ENCODE data around the gene ZNF236. TPM values are rescaled to one million over a fixed set of nuclear protein-coding genes. Genes with fewer than 3 reads are reported as not detected.

ZNF236 gene
- total and polyA plus RNA-seq, 2 of the 13 experiments (the other 11 are each of a cell fraction or from before 2014, with no cell fraction given) = 3.0 to 7.2 TPM

DNA sequence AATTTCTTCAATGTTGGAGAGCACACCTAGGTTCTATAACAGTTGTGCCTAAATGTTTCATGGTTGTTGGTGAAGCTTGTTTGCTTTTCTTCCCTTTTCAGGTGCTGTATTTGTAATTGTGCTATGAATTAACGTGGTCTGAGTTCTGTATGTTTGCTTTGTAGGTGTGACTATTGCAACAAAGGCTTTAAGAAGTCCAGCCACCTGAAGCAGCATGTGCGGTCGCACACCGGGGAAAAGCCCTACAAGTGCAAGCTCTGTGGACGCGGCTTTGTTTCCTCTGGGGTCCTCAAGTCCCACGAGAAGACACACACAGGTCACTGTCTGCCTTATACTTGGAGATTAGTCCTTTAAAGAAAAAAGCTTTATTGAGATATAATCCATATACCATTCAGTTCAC, 91.2 kb downstream of the ZNF236 start:
- in situ Hi-C loops (cut with HindIII; ENCODE audit: extremely low pct_ligation_motif_present, low pct_unique_long_range_greater_than_20kb) = no loop called here
- 88% methylated on average over 5 of the region's 7 CpGs for WGBS (ENCODE audit: low lambda C conversion rate)
- no TSS peak for BruUV-seq (replicated peaks)
- no peak for TF ChIP-seq HOXA5 (CRISPR knock-in tag; IDR thresholded peaks at IDR 0.05)
- DNase-seq (ENCODE audit: low spot score) = no peak
- intact Hi-C loops (cut with micrococcal nuclease; ENCODE audit: unreplicated experiment) = no loop called here
- Histone ChIP-seq H3K36me3 (replicated peaks in 1 of 2; ENCODE audit: control insufficient read depth in 1 of 2, insufficient read depth in 2 of 2, low read length in 2 of 2) (peaks cover 11 to 72% of the 10 kb centered on the region in 2 experiments), H2AFZ (ENCODE audit: low read length) (no peak overlapping the region), H3K4me2 (ENCODE audit: low read depth, low read length) (no peak overlapping the region), H4K20me1 (ENCODE audit: insufficient read depth, low read length) (no peaks in the 10 kb centered on the region), H3K4me3 (replicated peaks in 1 of 3; ENCODE audit: insufficient read depth in 1 of 3, low read depth in 2 of 3, low read length in 3 of 3) (no peak overlapping the region), H3K4me1 (ENCODE audit: insufficient read depth, low read length) (no peaks in the 10 kb centered on the region), H3K27me3 (ENCODE audit: control insufficient read depth in 1 of 2, insufficient read depth in 2 of 2, low read length in 2 of 2) (no peaks in the 10 kb centered on the region), H3K9ac (ENCODE audit: insufficient read depth, low read depth, low read length) (no peak overlapping the region), H3K9me3 (ENCODE audit: low read length) (no peaks in the 10 kb centered on the region), H3K79me2 (ENCODE audit: insufficient read depth, low read length) (no peaks in the 10 kb centered on the region), H3K27ac (ENCODE audit: extremely low read length, insufficient read depth, low read length) (no peak overlapping the region)
- POLR2A ChIA-PET = no interaction called here
- no peak for FAIRE-seq
- CTCF ChIA-PET (ENCODE audit: low intra/inter-chr PET ratio, low total read pairs) = no interaction called here
- ATAC-seq = no peak

DNA sequence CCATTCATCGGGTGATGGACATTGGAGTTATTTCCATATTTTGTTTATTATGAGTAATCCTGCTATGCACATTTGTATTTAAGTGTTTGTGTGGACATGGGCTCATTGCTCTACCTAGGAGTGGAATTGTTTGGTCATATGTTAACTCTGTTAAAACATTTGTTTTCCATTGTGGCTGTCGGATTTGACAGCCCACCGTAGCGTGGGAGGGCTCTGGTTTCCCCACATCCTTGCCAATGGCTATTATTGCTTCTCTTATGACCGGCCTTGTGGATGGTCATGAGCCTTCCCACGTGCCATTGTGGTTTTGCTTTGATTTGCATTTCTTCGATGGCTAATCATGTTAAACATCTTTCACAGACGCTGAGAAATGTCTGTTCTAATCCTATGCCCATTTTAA, 92.0 kb downstream of the ZNF236 start:
- Histone ChIP-seq H3K9ac (ENCODE audit: insufficient read depth, low read depth, low read length) (no peak overlapping the region), H3K4me1 (ENCODE audit: insufficient read depth, low read length) (no peaks in the 10 kb centered on the region), H2AFZ (ENCODE audit: low read length) (no peak overlapping the region), H3K9me3 (ENCODE audit: low read length) (no peaks in the 10 kb centered on the region), H3K36me3 (replicated peaks in 1 of 2; ENCODE audit: control insufficient read depth in 1 of 2, insufficient read depth in 2 of 2, low read length in 2 of 2) (peaks cover 11 to 71% of the 10 kb centered on the region in 2 experiments), H4K20me1 (ENCODE audit: insufficient read depth, low read length) (no peaks in the 10 kb centered on the region), H3K79me2 (ENCODE audit: insufficient read depth, low read length) (no peaks in the 10 kb centered on the region), H3K27ac (ENCODE audit: extremely low read length, insufficient read depth, low read length) (no peak overlapping the region), H3K4me2 (ENCODE audit: low read depth, low read length) (no peak overlapping the region), H3K4me3 (replicated peaks in 1 of 3; ENCODE audit: insufficient read depth in 1 of 3, low read depth in 2 of 3, low read length in 3 of 3) (no peak overlapping the region), H3K27me3 (ENCODE audit: control insufficient read depth in 1 of 2, insufficient read depth in 2 of 2, low read length in 2 of 2) (no peaks in the 10 kb centered on the region)
- no TSS peak for BruUV-seq (replicated peaks)
- ATAC-seq (no peak), FAIRE-seq (no peak), DNase-seq (ENCODE audit: low spot score) (no peak)
- ChIA-PET CTCF (ENCODE audit: low intra/inter-chr PET ratio, low total read pairs) (no interaction called here), POLR2A (no interaction called here)
- in situ Hi-C loops (cut with HindIII; ENCODE audit: extremely low pct_ligation_motif_present, low pct_unique_long_range_greater_than_20kb) = no loop called here
- intact Hi-C loops (cut with micrococcal nuclease; ENCODE audit: unreplicated experiment) = no loop called here
- 97% methylated on average over 8 of the region's 8 CpGs for WGBS (ENCODE audit: low lambda C conversion rate)
- TF ChIP-seq KLF9 (CRISPR knock-in tag; IDR thresholded peaks at IDR 0.05; ENCODE audit: low read depth) (no peak), HMG20A (CRISPR knock-in tag; IDR thresholded peaks at IDR 0.05; ENCODE audit: borderline replicate concordance) (no peak), RNF2 (conservative IDR thresholded peaks at IDR 0.05; ENCODE audit: low read depth) (no peak), PRPF4 (IDR thresholded peaks at IDR 0.05; ENCODE audit: low read depth, low read length, poor library complexity, severe bottlenecking) (no peak), USF2 (IDR thresholded peaks at IDR 0.05; ENCODE audit: low read depth, low read length) (no peak), USF2 (CRISPR knock-in tag; IDR thresholded peaks at IDR 0.05; ENCODE audit: borderline replicate concordance) (no peak), ARID2 (CRISPR knock-in tag; IDR thresholded peaks at IDR 0.05; ENCODE audit: borderline replicate concordance) (no peak), ZNF367 (CRISPR knock-in tag; IDR thresholded peaks at IDR 0.05; ENCODE audit: borderline replicate concordance) (no peak), HOXD1 (CRISPR knock-in tag; IDR thresholded peaks at IDR 0.05) (no peak), SMC3 (IDR thresholded peaks at IDR 0.05; ENCODE audit: low read length) (no peak), SPEN (CRISPR knock-in tag; IDR thresholded peaks at IDR 0.05; ENCODE audit: low read depth) (no peak), TFDP1 (CRISPR knock-in tag; IDR thresholded peaks at IDR 0.05; ENCODE audit: borderline replicate concordance) (no peak), GPN1 (CRISPR knock-in tag; IDR thresholded peaks at IDR 0.05; ENCODE audit: borderline replicate concordance) (no peak), EEA1 (CRISPR knock-in tag; IDR thresholded peaks at IDR 0.05; ENCODE audit: borderline replicate concordance) (no peak), IKZF1 (IDR thresholded peaks at IDR 0.05) (no peak)
- TF ChIP-seq, protein P1, sequence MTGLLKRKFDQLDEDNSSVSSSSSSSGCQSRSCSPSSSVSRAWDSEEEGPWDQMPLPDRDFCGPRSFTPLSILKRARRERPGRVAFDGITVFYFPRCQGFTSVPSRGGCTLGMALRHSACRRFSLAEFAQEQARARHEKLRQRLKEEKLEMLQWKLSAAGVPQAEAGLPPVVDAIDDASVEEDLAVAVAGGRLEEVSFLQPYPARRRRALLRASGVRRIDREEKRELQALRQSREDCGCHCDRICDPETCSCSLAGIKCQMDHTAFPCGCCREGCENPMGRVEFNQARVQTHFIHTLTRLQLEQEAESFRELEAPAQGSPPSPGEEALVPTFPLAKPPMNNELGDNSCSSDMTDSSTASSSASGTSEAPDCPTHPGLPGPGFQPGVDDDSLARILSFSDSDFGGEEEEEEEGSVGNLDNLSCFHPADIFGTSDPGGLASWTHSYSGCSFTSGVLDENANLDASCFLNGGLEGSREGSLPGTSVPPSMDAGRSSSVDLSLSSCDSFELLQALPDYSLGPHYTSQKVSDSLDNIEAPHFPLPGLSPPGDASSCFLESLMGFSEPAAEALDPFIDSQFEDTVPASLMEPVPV (CRISPR knock-in tag; IDR thresholded peaks at IDR 0.05) = no peak
